GM12864 (cell line): ENCODE data around the gene CEP112.

Experiments used
- DNase-seq: peaks from one replicate; pipeline ENCODE4 v3.0.0-alpha.2; 2011; ENCODE audit warnings: low read depth
- H3K4me3 ChIP-seq: 2 replicates; pipeline ENCODE4 v1.5.1; 2011; ENCODE audit warnings: mild to moderate bottlenecking, low read depth, low read length, control low read depth
- CTCF ChIP-seq: IDR thresholded peaks from 2 replicates; pipeline ENCODE4 v1.5.1; 2011; ENCODE audit warnings: low read depth, mild to moderate bottlenecking, moderate library complexity, low read length, control low read depth, inconsistent platforms; ENCODE audit errors: missing control alignments

Gene CEP112

GRCh38 chr17:65678546-65678945 lies 513.4 kb downstream of the CEP112 start:
- H3K4me3 ChIP-seq: no peak overlapping the region
- DNase-seq: no peak
- TF ChIP-seq CTCF: no peak

- DNase-seq: no peak
- no peak for TF ChIP-seq CTCF
- H3K4me3 ChIP-seq: no peak overlapping the region
Observed at GRCh38 chr17:65677932-65678331, 514.0 kb downstream of the CEP112 start.

GRCh38 chr17:65674246-65675045 lies 517.5 kb downstream of the CEP112 start:
- no peak for TF ChIP-seq CTCF
- no peak overlapping the region for H3K4me3 ChIP-seq
- DNase-seq: no peak

- DNase-seq: no peak
- TF ChIP-seq CTCF: no peak
- H3K4me3 ChIP-seq: no peak overlapping the region
Observed at GRCh38 chr17:65670667-65671371, 521.1 kb downstream of the CEP112 start.

- no peak for DNase-seq
- TF ChIP-seq CTCF: no peak
- no peak overlapping the region for H3K4me3 ChIP-seq
Observed at GRCh38 chr17:65668211-65668610, 523.7 kb downstream of the CEP112 start.

GRCh38 chr17:65667656-65668055 lies 524.3 kb downstream of the CEP112 start:
- TF ChIP-seq CTCF: no peak
- DNase-seq: no peak
- H3K4me3 ChIP-seq: no peak overlapping the region

GRCh38 chr17:65666876-65667321 lies 525.0 kb downstream of the CEP112 start:
- H3K4me3 ChIP-seq: no peak overlapping the region
- no peak for TF ChIP-seq CTCF
- DNase-seq: no peak
